Neuron (in vitro differentiated cells): ENCODE results near the gene LASP1NB.
"Not testable (repeated sequence)": the region's sequence is repeated elsewhere in the genome, so short reads cannot be mapped to it uniquely, and the experiment has no call there.

ENCODE experiments used
- H2AFZ ChIP-seq: one replicate; pipeline ENCODE4 v1.6.1; 2013; ENCODE audit warnings: low read depth, mild to moderate bottlenecking, inconsistent platforms, low read length, moderate library complexity
- H3K27me3 ChIP-seq: one replicate; pipeline ENCODE4 v1.6.1; 2013; ENCODE audit warnings: low read length; ENCODE audit not compliant: insufficient read depth
- H3K36me3 ChIP-seq: one replicate; pipeline ENCODE4 v1.6.1; 2013; ENCODE audit warnings: low read length; ENCODE audit not compliant: insufficient read depth
- H3K4me1 ChIP-seq: one replicate; pipeline ENCODE4 v1.6.1; 2013; ENCODE audit warnings: low read length; ENCODE audit not compliant: insufficient read depth
- H3K4me3 ChIP-seq: 2 replicates; pipeline ENCODE4 v1.5.1; 2013; ENCODE audit warnings: mild to moderate bottlenecking, low read length, moderate library complexity
- H3K9me3 ChIP-seq: one replicate; pipeline ENCODE4 v1.6.1; 2013; ENCODE audit warnings: low read length

LASP1NB gene

GRCh38 chr17:38915639-38915995 lies 9.8 kb upstream of the LASP1NB start:
- no peaks in the 10 kb centered on the region for H3K9me3 ChIP-seq
- no peaks in the 10 kb centered on the region for H3K27me3 ChIP-seq
- no peak overlapping the region for H3K4me3 ChIP-seq
- no peak overlapping the region for H2AFZ ChIP-seq
- peaks cover 34% of the 10 kb centered on the region for H3K36me3 ChIP-seq
- H3K4me1 ChIP-seq: no peaks in the 10 kb centered on the region

- Histone ChIP-seq H3K36me3 (peaks cover 32% of the 10 kb centered on the region), H3K27me3 (no peaks in the 10 kb centered on the region), H3K4me1 (no peaks in the 10 kb centered on the region), H3K4me3 (no peak overlapping the region), H3K9me3 (no peaks in the 10 kb centered on the region), H2AFZ (no peak overlapping the region)
Observed at GRCh38 chr17:38916771-38917170, 8.6 kb upstream of the LASP1NB start.

GRCh38 chr17:38917259-38917658 lies 8.2 kb upstream of the LASP1NB start:
- no peaks in the 10 kb centered on the region for H3K27me3 ChIP-seq
- no peak overlapping the region for H2AFZ ChIP-seq
- H3K4me1 ChIP-seq: no peaks in the 10 kb centered on the region
- no peaks in the 10 kb centered on the region for H3K9me3 ChIP-seq
- H3K36me3 ChIP-seq: peaks cover 32% of the 10 kb centered on the region
- no peak overlapping the region for H3K4me3 ChIP-seq

- no peaks in the 10 kb centered on the region for H3K9me3 ChIP-seq
- no peak overlapping the region for H2AFZ ChIP-seq
- no peaks in the 10 kb centered on the region for H3K27me3 ChIP-seq
- H3K36me3 ChIP-seq: peaks cover 28% of the 10 kb centered on the region
- no peak overlapping the region for H3K4me3 ChIP-seq
- H3K4me1 ChIP-seq: peaks cover 9% of the 10 kb centered on the region
Observed at GRCh38 chr17:38918129-38918913, 7.1 kb upstream of the LASP1NB start.

GRCh38 chr17:38918916-38919315 lies 6.5 kb upstream of the LASP1NB start:
- Histone ChIP-seq H3K4me1 (peaks cover 9% of the 10 kb centered on the region), H2AFZ (no peak overlapping the region), H3K27me3 (no peaks in the 10 kb centered on the region), H3K4me3 (no peak overlapping the region), H3K9me3 (no peaks in the 10 kb centered on the region), H3K36me3 (peaks cover 26% of the 10 kb centered on the region)

- peaks cover 9% of the 10 kb centered on the region for H3K4me1 ChIP-seq
- H3K27me3 ChIP-seq: no peaks in the 10 kb centered on the region
- no peak overlapping the region for H3K4me3 ChIP-seq
- H3K36me3 ChIP-seq: peaks cover 21% of the 10 kb centered on the region
- H2AFZ ChIP-seq: no peak overlapping the region
- H3K9me3 ChIP-seq: no peaks in the 10 kb centered on the region
Observed at GRCh38 chr17:38919316-38920078, 5.9 kb upstream of the LASP1NB start.

- H3K36me3 ChIP-seq: peaks cover 19% of the 10 kb centered on the region
- no peaks in the 10 kb centered on the region for H3K9me3 ChIP-seq
Observed at GRCh38 chr17:38920374-38921291, 4.8 kb upstream of the LASP1NB start.

GRCh38 chr17:38921756-38922411 lies 3.5 kb upstream of the LASP1NB start:
- Histone ChIP-seq H3K9me3 (no peaks in the 10 kb centered on the region), H2AFZ (no peak overlapping the region), H3K27me3 (no peaks in the 10 kb centered on the region), H3K4me3 (no peak overlapping the region), H3K4me1 (peaks cover 18% of the 10 kb centered on the region), H3K36me3 (peaks cover 13% of the 10 kb centered on the region)

More at GRCh38 chr17:38920374-38921291, 4.8 kb upstream of the LASP1NB start:
- Histone ChIP-seq H3K4me1 (peaks cover 9% of the 10 kb centered on the region), H2AFZ (no peak overlapping the region), H3K27me3 (no peaks in the 10 kb centered on the region), H3K4me3 (no peak overlapping the region)

GRCh38 chr17:38922538-38923297 lies 2.7 kb upstream of the LASP1NB start:
- Histone ChIP-seq H3K4me3 (no peak overlapping the region), H3K36me3 (peaks cover 13% of the 10 kb centered on the region), H3K9me3 (no peaks in the 10 kb centered on the region), H3K4me1 (peaks cover 18% of the 10 kb centered on the region), H3K27me3 (no peaks in the 10 kb centered on the region), H2AFZ (no peak overlapping the region)

- Histone ChIP-seq H3K27me3 (no peaks in the 10 kb centered on the region), H2AFZ (no peak overlapping the region), H3K36me3 (no peaks in the 10 kb centered on the region), H3K4me1 (peaks cover 18% of the 10 kb centered on the region), H3K4me3 (peak overlapping the region; percentile 63), H3K9me3 (no peaks in the 10 kb centered on the region)
Observed at GRCh38 chr17:38926293-38927070, 1.1 kb downstream of the LASP1NB start.

GRCh38 chr17:38930782-38931181 lies 5.4 kb downstream of the LASP1NB start:
- not testable (repeated sequence) for H3K4me3 ChIP-seq, H3K4me1 ChIP-seq, H3K27me3 ChIP-seq, H3K36me3 ChIP-seq, H2AFZ ChIP-seq, H3K9me3 ChIP-seq
